Measurements from ENCODE around the gene RIPK4.

DNA sequence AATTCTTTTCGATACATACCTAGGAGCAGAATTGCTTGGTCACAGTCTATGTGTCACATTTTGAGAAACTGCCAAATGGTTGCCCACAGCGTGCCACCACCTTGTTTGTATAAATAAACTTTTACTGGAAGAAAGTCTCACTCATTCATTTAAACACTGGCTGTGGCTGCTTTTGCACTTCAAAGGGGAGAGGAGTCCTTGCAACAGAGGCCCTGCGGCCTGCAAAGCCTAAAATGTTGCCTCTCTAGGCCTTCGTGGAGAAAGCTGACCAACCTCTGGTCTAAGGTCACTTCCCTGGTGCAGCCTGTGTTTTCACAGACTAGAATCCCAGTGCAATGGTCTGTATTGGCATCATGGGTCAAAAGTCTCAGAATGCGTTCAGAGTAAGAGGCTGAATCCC is 8.3 kb downstream of the RIPK4 start:
- TF ChIP-seq POU2F2 (IDR thresholded peaks at IDR 0.05; ENCODE audit: low read depth, low read length) (no peak), TAF1 (IDR thresholded peaks at IDR 0.05; ENCODE audit: low read depth, low read length) (no peak), POLR2A (IDR thresholded peaks at IDR 0.05; ENCODE audit: low read depth, low read length) (no peak)
